Parathyroid adenoma (tissue), 2 donors: ENCODE results near the gene RASD1.

Source experiments
- H2AFZ ChIP-seq: fragments of 300-600 bp; sonication (generic); one replicate; pipeline ENCODE4 v1.7.0; 2017; ENCODE audit warnings: antibody characterized with exemption, mild to moderate bottlenecking
- H3K27ac ChIP-seq: fragments of 300-600 bp; sonication (generic); one replicate; pipeline ENCODE4 v1.7.0; 2017
- H3K27me3 ChIP-seq: fragments of 300-600 bp; sonication (generic); one replicate; pipeline ENCODE4 v1.7.0; 2017; ENCODE audit warnings: low read length; ENCODE audit not compliant: control insufficient read depth, insufficient read depth
- H3K36me3 ChIP-seq: fragments of 300-600 bp; sonication (generic); one replicate; pipeline ENCODE4 v1.7.0; 2017; ENCODE audit warnings: low read length; ENCODE audit not compliant: control insufficient read depth, insufficient read depth
- H3K4me1 ChIP-seq: fragments of 300-600 bp; sonication (generic); one replicate; pipeline ENCODE4 v1.7.0; 2017; ENCODE audit warnings: control low read depth
- H3K4me2 ChIP-seq: fragments of 300-600 bp; sonication (generic); one replicate; pipeline ENCODE4 v1.7.0; 2017; ENCODE audit warnings: low read length
- H3K4me3 ChIP-seq: fragments of 300-600 bp; sonication (generic); one replicate; pipeline ENCODE4 v1.7.0; 2017; ENCODE audit warnings: low read depth, low read length
- H3K79me2 ChIP-seq: fragments of 300-600 bp; sonication (generic); one replicate; pipeline ENCODE4 v1.7.0; 2017; ENCODE audit warnings: control low read depth
- H3K9ac ChIP-seq: fragments of 300-600 bp; sonication (generic); one replicate; pipeline ENCODE4 v1.7.0; 2017; ENCODE audit warnings: mild to moderate bottlenecking
- H3K9me3 ChIP-seq: fragments of 300-600 bp; sonication (generic); one replicate; pipeline ENCODE4 v1.7.0; 2017; ENCODE audit warnings: low read length; ENCODE audit not compliant: control insufficient read depth
- TF ChIP-seq, protein P1 (sequence below): fragments of 300-600 bp; sonication (generic); IDR thresholded peaks from one replicate; pipeline ENCODE4 v1.7.0; 2017; ENCODE audit warnings: antibody characterized with exemption, mild to moderate bottlenecking
- donor health status: primary hyperparathyroidism.

RASD1 gene

GRCh38 chr17:17503566-17504130, 7.5 kb upstream of the RASD1 start:
- Histone ChIP-seq H3K27ac (no peak overlapping the region), H3K27me3 (no peaks in the 10 kb centered on the region)
- TF ChIP-seq, protein P1, sequence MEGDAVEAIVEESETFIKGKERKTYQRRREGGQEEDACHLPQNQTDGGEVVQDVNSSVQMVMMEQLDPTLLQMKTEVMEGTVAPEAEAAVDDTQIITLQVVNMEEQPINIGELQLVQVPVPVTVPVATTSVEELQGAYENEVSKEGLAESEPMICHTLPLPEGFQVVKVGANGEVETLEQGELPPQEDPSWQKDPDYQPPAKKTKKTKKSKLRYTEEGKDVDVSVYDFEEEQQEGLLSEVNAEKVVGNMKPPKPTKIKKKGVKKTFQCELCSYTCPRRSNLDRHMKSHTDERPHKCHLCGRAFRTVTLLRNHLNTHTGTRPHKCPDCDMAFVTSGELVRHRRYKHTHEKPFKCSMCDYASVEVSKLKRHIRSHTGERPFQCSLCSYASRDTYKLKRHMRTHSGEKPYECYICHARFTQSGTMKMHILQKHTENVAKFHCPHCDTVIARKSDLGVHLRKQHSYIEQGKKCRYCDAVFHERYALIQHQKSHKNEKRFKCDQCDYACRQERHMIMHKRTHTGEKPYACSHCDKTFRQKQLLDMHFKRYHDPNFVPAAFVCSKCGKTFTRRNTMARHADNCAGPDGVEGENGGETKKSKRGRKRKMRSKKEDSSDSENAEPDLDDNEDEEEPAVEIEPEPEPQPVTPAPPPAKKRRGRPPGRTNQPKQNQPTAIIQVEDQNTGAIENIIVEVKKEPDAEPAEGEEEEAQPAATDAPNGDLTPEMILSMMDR: no peak

GRCh38 chr17:17502741-17503565, 6.8 kb upstream of the RASD1 start:
- Histone ChIP-seq H3K27ac (no peak overlapping the region), H3K9ac (no peak overlapping the region), H3K4me3 (no peak overlapping the region), H2AFZ (no peak overlapping the region), H3K36me3 (no peaks in the 10 kb centered on the region), H3K4me1 (no peaks in the 10 kb centered on the region), H3K4me2 (no peak overlapping the region), H3K27me3 (no peaks in the 10 kb centered on the region), H3K9me3 (no peaks in the 10 kb centered on the region), H3K79me2 (no peaks in the 10 kb centered on the region)
- TF ChIP-seq, protein P1: no peak

More at GRCh38 chr17:17503566-17504130, 7.5 kb upstream of the RASD1 start:
- Histone ChIP-seq H2AFZ (no peak overlapping the region), H3K9me3 (no peaks in the 10 kb centered on the region), H3K36me3 (no peaks in the 10 kb centered on the region), H3K4me2 (no peak overlapping the region), H3K4me1 (no peaks in the 10 kb centered on the region), H3K9ac (no peak overlapping the region), H3K4me3 (no peak overlapping the region), H3K79me2 (no peaks in the 10 kb centered on the region)

- Histone ChIP-seq H3K36me3 (no peaks in the 10 kb centered on the region), H3K9ac (no peak overlapping the region), H3K4me3 (no peak overlapping the region), H2AFZ (no peak overlapping the region), H3K27me3 (no peaks in the 10 kb centered on the region), H3K4me2 (no peak overlapping the region), H3K9me3 (no peaks in the 10 kb centered on the region), H3K79me2 (no peaks in the 10 kb centered on the region), H3K4me1 (no peaks in the 10 kb centered on the region), H3K27ac (no peak overlapping the region)
- TF ChIP-seq, protein P1: no peak
Observed at GRCh38 chr17:17500999-17501605, 4.9 kb upstream of the RASD1 start.

GRCh38 chr17:17499402-17500145, 3.4 kb upstream of the RASD1 start:
- H3K79me2 ChIP-seq: no peaks in the 10 kb centered on the region
- TF ChIP-seq, protein P1: no peak

More at GRCh38 chr17:17499402-17500145, 3.4 kb upstream of the RASD1 start:
- peaks cover 9% of the 10 kb centered on the region for H3K4me1 ChIP-seq
- H3K27me3 ChIP-seq: no peaks in the 10 kb centered on the region
- no peak overlapping the region for H3K4me3 ChIP-seq
- no peak overlapping the region for H3K27ac ChIP-seq
- H3K4me2 ChIP-seq: no peak overlapping the region
- no peaks in the 10 kb centered on the region for H3K36me3 ChIP-seq
- no peaks in the 10 kb centered on the region for H3K9me3 ChIP-seq
- no peak overlapping the region for H2AFZ ChIP-seq
- no peak overlapping the region for H3K9ac ChIP-seq
